Measurements from ENCODE around the gene ALPL. TPM values are rescaled to one million over a fixed set of nuclear protein-coding genes. Genes with fewer than 3 reads are reported as not detected.

The ALPL gene
- polyA plus RNA-seq, 1 donor (not counting 4 experiments of a cell fraction or from before 2014, with no cell fraction given) = not detected

- Histone ChIP-seq H4K20me1 (ENCODE audit: control insufficient read depth, extremely low read depth, insufficient read depth, low read length) (no peaks in the 10 kb centered on the region), H3K9me3 (ENCODE audit: control insufficient read depth, low read depth, low read length) (no peaks in the 10 kb centered on the region), H3K79me2 (ENCODE audit: control insufficient read depth, insufficient read depth, low read length) (no peaks in the 10 kb centered on the region), H3K4me1 (ENCODE audit: control insufficient read depth, extremely low read depth, insufficient read depth, low read length) (no peaks in the 10 kb centered on the region), H3K4me2 (ENCODE audit: control insufficient read depth, extremely low read depth, insufficient read depth, low read depth, low read length) (no peak overlapping the region), H3K27ac (ENCODE audit: control insufficient read depth, insufficient read depth, low read length) (no peak overlapping the region), H3K9me1 (ENCODE audit: control insufficient read depth, extremely low read depth, insufficient read depth, low read length) (no peaks in the 10 kb centered on the region), H3K36me3 (ENCODE audit: control insufficient read depth in 2 of 2, extremely low read depth in 1 of 2, insufficient read depth in 2 of 2, low read length in 2 of 2) (no peaks in the 10 kb centered on the region), H3K9ac (ENCODE audit: control insufficient read depth, extremely low read depth, insufficient read depth, low read length) (no peak overlapping the region), H2AFZ (ENCODE audit: control insufficient read depth, low read length) (no peak overlapping the region), H3K4me3 (ENCODE audit: control insufficient read depth in 2 of 3, extremely low read depth in 1 of 3, insufficient read depth in 2 of 3, low read depth in 1 of 3, low read length in 3 of 3) (no peak overlapping the region), H3K27me3 (ENCODE audit: control insufficient read depth, extremely low read depth, insufficient read depth, low read length) (peaks cover 20% of the 10 kb centered on the region)
- dilution Hi-C loops (cut with MboI; ENCODE audit: extremely low pct_ligation_motif_present, low sequenced_read_pairs) = no loop called here
- TF ChIP-seq CTCF (optimal IDR thresholded peaks at IDR 0.05 in 1 of 3, IDR thresholded peaks at IDR 0.05 in 1 of 3, conservative IDR thresholded peaks at IDR 0.05 in 1 of 3; ENCODE audit: extremely low read depth in 1 of 3, insufficient read depth in 2 of 3, low read length in 3 of 3) (no peak), EZH2 (IDR thresholded peaks at IDR 0.05; ENCODE audit: low read length) (no peak)
- DNase-seq (ENCODE audit: low read depth, low spot score) (no peak), FAIRE-seq (no peak)
These were observed 27.0 kb downstream of the ALPL start for GRCh38 chr1:21536218-21536617.

DNA sequence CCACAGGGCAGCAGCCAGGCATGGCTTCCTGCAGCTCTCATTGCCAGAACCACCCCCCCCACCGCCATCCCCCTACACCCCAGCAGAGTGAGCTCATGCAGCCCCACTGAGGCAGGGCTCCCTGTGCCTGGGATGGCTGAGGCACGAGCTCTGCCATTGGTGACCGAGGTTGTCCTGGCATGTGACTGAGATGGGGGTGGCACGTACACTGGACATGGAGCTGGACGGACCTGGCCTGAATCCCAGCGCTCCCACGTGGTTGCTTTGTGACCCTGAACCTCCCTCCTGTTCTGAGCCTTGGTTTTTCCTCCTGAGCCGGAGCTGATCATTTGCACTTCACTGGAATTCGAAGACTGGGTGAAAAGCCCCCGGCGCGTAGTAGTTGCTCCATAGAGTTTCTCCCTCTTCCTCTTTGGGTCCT lies 28.3 kb downstream of the ALPL start:
- H3K4me2 ChIP-seq (ENCODE audit: control insufficient read depth, extremely low read depth, insufficient read depth, low read depth, low read length) = no peak overlapping the region
- peaks cover 17% of the 10 kb centered on the region for H3K27me3 ChIP-seq (ENCODE audit: control insufficient read depth, extremely low read depth, insufficient read depth, low read length)
- H3K79me2 ChIP-seq (ENCODE audit: control insufficient read depth, insufficient read depth, low read length) = no peaks in the 10 kb centered on the region
- TF ChIP-seq EZH2 (IDR thresholded peaks at IDR 0.05; ENCODE audit: low read length) (no peak), CTCF (optimal IDR thresholded peaks at IDR 0.05 in 1 of 3, IDR thresholded peaks at IDR 0.05 in 1 of 3, conservative IDR thresholded peaks at IDR 0.05 in 1 of 3; ENCODE audit: extremely low read depth in 1 of 3, insufficient read depth in 2 of 3, low read length in 3 of 3) (no peak)
- no peak for DNase-seq (ENCODE audit: low read depth, low spot score)
- H3K9me3 ChIP-seq (ENCODE audit: control insufficient read depth, low read depth, low read length) = no peaks in the 10 kb centered on the region
- no peaks in the 10 kb centered on the region for H3K9me1 ChIP-seq (ENCODE audit: control insufficient read depth, extremely low read depth, insufficient read depth, low read length)
- H3K9ac ChIP-seq (ENCODE audit: control insufficient read depth, extremely low read depth, insufficient read depth, low read length) = no peak overlapping the region
- no peaks in the 10 kb centered on the region for H3K4me1 ChIP-seq (ENCODE audit: control insufficient read depth, extremely low read depth, insufficient read depth, low read length)
- no peaks in the 10 kb centered on the region for H3K36me3 ChIP-seq (ENCODE audit: control insufficient read depth in 2 of 2, extremely low read depth in 1 of 2, insufficient read depth in 2 of 2, low read length in 2 of 2)
- no peak overlapping the region for H2AFZ ChIP-seq (ENCODE audit: control insufficient read depth, low read length)
- no peak overlapping the region for H3K4me3 ChIP-seq (ENCODE audit: control insufficient read depth in 2 of 3, extremely low read depth in 1 of 3, insufficient read depth in 2 of 3, low read depth in 1 of 3, low read length in 3 of 3)
- dilution Hi-C loops (cut with MboI; ENCODE audit: extremely low pct_ligation_motif_present, low sequenced_read_pairs) = no loop called here
- no peak for FAIRE-seq
- H4K20me1 ChIP-seq (ENCODE audit: control insufficient read depth, extremely low read depth, insufficient read depth, low read length) = no peaks in the 10 kb centered on the region
- H3K27ac ChIP-seq (ENCODE audit: control insufficient read depth, insufficient read depth, low read length) = no peak overlapping the region
